ENCODE data around the gene PLP1. TPM values are rescaled to one million over a fixed set of nuclear protein-coding genes. Genes with fewer than 3 reads are reported as not detected.
A peak's percentile ranks its signal among the peaks of the same experiment; 100 is the strongest.

The PLP1 gene
- total RNA-seq, 3 donors from 2014 or later: not detected

DNA sequence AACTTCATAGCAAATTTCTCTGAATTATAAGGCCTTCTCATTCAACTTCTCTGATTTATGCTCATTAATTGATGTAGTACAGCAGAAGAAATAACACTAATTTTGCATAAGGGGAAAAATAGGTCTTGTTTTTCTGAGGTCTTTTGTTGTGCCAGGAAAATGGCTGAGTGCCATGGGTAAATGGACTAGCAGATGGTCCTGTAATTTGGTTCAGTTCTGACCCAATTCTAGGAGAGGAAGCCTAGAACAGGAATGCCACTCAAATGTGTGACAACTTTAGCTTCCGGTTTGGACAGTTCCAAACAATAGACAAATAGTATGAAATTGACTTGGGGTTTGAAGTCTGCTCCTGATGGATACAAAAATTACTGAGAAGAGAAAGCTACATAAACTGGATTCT is 49.2 kb downstream of the PLP1 start:
- no peaks in the 10 kb centered on the region for H3K27me3 Mint-ChIP-seq (ENCODE audit: low read depth)
- H3K9me3 Mint-ChIP-seq: no peaks in the 10 kb centered on the region
- H3K4me1 Mint-ChIP-seq (ENCODE audit: low read depth): no peaks in the 10 kb centered on the region
- ATAC-seq (no peak), DNase-seq (no peak)
- H3K4me3 Mint-ChIP-seq: no peak overlapping the region
- no peaks in the 10 kb centered on the region for H3K36me3 Mint-ChIP-seq (ENCODE audit: insufficient read depth)

DNA sequence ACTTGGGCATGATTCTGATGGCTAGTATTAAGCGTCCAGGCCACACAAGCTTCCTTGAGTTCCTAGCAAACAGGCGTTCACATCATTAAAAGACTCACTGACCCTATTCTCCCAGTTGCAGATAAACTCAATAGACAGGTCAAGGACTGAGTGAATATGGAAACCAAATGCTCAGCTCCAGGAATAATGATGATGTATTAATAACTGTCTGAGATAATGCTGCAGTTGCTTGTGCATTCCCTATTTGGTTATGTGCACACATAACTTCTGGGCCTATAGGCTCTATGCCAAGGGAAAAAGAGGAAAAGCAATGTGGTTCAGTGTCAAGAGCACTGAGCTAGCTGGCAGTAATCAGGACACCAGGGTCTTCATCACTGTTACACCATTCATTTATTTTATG is 51.9 kb downstream of the PLP1 start:
- Mint-ChIP-seq H3K4me3 (no peak overlapping the region), H3K9me3 (no peaks in the 10 kb centered on the region)

DNA sequence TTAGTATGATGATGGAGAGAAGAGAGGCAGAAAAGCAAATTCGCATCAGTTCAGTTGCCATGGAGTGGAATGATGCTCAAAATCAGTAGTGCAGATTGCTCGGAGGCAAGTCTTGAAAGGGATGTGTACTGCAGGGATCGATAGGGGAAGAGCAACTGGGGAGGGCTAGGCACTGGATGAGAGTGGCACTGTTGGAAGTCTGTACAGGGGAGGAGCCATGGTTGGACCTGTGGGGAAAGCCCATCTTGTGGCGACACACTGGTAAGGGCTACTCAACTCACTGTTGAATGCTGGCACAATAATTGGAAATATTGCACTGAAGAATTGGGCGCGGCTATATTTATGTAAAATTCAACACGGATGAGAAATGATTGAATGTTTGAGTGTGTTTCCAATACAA is 54.2 kb downstream of the PLP1 start:
- Mint-ChIP-seq H3K9me3 (no peaks in the 10 kb centered on the region), H3K36me3 (ENCODE audit: insufficient read depth) (no peaks in the 10 kb centered on the region), H3K4me3 (no peak overlapping the region), H3K4me1 (ENCODE audit: low read depth) (peaks cover 6% of the 10 kb centered on the region), H3K27me3 (ENCODE audit: low read depth) (peaks cover 2% of the 10 kb centered on the region)
- ATAC-seq: no peak
- DNase-seq: no peak

More for the DNA sequence above, 51.9 kb downstream of the PLP1 start:
- H3K4me1 Mint-ChIP-seq (ENCODE audit: low read depth): peaks cover 6% of the 10 kb centered on the region
- no peak for ATAC-seq
- H3K36me3 Mint-ChIP-seq (ENCODE audit: insufficient read depth): no peaks in the 10 kb centered on the region
- no peak for DNase-seq
- H3K27me3 Mint-ChIP-seq (ENCODE audit: low read depth): peaks cover 2% of the 10 kb centered on the region

DNA sequence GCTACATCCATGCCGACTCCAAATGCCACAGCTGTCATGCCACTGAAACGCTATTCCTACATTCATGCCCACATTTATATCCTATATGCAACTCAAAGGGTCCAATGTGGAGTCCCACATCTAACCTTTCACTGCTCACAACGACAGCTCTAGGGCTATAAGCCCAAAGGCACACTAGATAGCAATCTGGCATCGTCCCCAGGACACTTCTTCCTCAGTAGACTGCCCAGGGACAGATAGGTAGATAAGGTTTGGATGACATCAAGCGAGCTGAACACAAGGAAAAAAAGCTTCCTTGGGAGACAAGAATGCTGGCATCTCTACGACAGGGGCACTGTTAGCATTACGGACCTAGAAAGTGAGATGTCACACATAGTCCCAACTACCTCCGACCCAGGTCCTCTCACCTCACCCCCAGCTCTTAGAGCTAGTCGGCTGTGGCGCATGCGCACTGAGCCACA is 54.7 kb downstream of the PLP1 start:
- ATAC-seq (no peak), DNase-seq (no peak)
- Mint-ChIP-seq H3K9me3 (no peaks in the 10 kb centered on the region), H3K36me3 (ENCODE audit: insufficient read depth) (no peaks in the 10 kb centered on the region), H3K4me1 (ENCODE audit: low read depth) (peaks cover 6% of the 10 kb centered on the region), H3K27me3 (ENCODE audit: low read depth) (peaks cover 2% of the 10 kb centered on the region), H3K4me3 (peak overlapping the region; percentile 79)

DNA sequence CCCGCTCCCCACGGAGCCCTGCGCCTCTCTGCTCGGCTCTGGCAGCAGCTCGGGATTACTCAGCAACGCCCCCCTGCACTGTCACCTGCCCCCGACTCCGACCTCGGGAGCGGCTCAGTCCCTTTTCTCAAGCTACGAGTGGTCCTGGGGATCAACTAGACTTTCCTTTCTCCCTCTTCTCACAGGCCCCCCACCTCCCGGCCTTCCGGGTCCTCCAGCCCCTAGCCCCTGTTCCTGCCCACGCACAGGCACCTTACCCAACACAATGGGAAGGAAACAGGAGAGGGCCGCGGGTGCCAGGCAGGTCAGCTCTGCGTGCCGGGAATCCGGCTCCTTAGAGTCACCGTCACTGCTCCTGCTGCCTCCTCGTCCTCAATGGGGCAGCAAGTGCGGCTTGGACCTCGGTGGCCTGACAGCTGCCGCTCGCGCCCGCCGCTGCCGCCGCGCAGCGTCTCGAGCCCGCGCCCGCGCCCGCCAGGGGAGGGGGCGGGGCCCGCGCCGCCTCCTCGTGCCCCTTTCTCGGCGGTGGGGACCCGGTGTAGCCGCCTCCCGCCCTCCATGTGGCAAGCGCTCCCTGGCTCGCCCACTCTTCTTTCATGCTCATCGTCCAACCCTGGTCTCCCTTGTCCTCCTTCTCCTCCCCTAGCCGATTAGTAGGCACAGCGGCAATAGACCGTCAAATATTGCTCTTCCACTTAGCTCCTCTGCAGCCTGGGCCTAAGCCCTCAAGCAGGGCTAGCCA is 55.3 kb downstream of the PLP1 start, which contains the start of gene RAB9B:
Gene RAB9B (minus strand): TSS at position 455 of the 742 bp plus-strand sequence. CDS start 6,473 bp downstream, outside the sequence.
- Mint-ChIP-seq H3K4me3 (peak within 1 kb of the TSS; percentile 82), H3K4me1 (ENCODE audit: low read depth) (peaks cover 6% of the 10 kb centered on the region), H3K36me3 (ENCODE audit: insufficient read depth) (no peaks in the 10 kb centered on the region), H3K27me3 (ENCODE audit: low read depth) (peaks cover 2% of the 10 kb centered on the region), H3K9me3 (no peaks in the 10 kb centered on the region)
- DNase-seq (peak; percentile 64), ATAC-seq (peak; percentile 91 to 96)

DNA sequence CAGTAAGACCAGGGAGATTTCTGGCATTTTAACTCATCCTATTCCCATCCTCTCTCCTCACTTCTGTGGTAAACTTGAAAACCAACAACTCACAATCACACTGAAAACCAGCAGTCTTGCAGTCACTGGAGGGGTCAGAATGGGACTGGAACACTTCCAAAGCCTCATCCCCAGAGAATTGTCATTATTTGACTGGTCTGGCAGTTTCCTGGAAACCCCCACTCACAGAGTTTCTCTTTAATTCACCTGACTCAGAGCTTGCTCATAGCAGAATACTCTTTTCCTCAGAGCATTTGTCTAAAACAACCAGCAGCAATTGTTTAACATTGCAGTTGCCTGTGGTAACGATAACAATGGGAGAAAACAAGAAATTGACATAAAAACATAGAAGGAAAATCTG is 62.8 kb downstream of the PLP1 start:
- Mint-ChIP-seq H3K4me1 (ENCODE audit: low read depth) (peaks cover 4% of the 10 kb centered on the region), H3K9me3 (peaks cover 5% of the 10 kb centered on the region), H3K36me3 (ENCODE audit: insufficient read depth) (no peaks in the 10 kb centered on the region), H3K27me3 (ENCODE audit: low read depth) (no peaks in the 10 kb centered on the region), H3K4me3 (no peak overlapping the region)
- ATAC-seq (peak; percentile 73 to 78), DNase-seq (no peak)

Other genes starting within 250 kb of the PLP1 start
- 10 to 100 TPM; 10.6 to 14.7 (median 10.8) TPM for gene TCEAL4, start 191.3 kb upstream of the PLP1 start, total RNA-seq
- gene TCEAL3, start 168.9 kb upstream of the PLP1 start, total RNA-seq: 1 to 10 TPM; 2.5 to 4.3 (median 2.5) TPM
- 1 to 10 TPM; 5.3 to 5.5 (median 5.4) TPM for gene TCEAL1, start 147.9 kb upstream of the PLP1 start, total RNA-seq
- gene MORF4L2, start 90.1 kb upstream of the PLP1 start, total RNA-seq: 100 to 1,000 TPM; 196 to 207 (median 204) TPM
- gene TMEM31, start 65.9 kb upstream of the PLP1 start, total RNA-seq: not detected
- under 1 TPM; 0.24 to 0.30 (median 0.28) TPM for gene RAB9B, start 55.4 kb downstream of the PLP1 start, total RNA-seq
- 1 to 10 TPM; 4.4 to 6.4 (median 5.2) TPM for gene TMSB15B, start 185.8 kb downstream of the PLP1 start, total RNA-seq
- gene H2BW1, start 236.9 kb downstream of the PLP1 start, total RNA-seq: not detected

Data from activated T-cell treated with anti-CD3 and anti-CD28 coated beads, Interleukin-2, amount 50 U/mL, for 4 hours (primary cell).